ENCODE data around the gene ACACA. TPM values are rescaled to one million over a fixed set of nuclear protein-coding genes. Genes with fewer than 3 reads are reported as not detected.
A peak's percentile ranks its signal among the peaks of the same experiment; 100 is the strongest.

ACACA gene
- total and polyA plus RNA-seq, 9 donors, result 18.1 to 38.0 (median 24.4) TPM

- DNase-seq, result no peak
- Histone ChIP-seq H3K9me3 (replicated peaks; ENCODE audit: control insufficient read depth, low read depth, low read length) (no peaks in the 10 kb centered on the region), H3K27me3 (ENCODE audit: control insufficient read depth, insufficient read depth, low read length) (no peaks in the 10 kb centered on the region), H3K27ac (ENCODE audit: low read length) (no peak overlapping the region), H3K4me3 (ENCODE audit: low read length) (no peak overlapping the region), H3K4me1 (ENCODE audit: control insufficient read depth, insufficient read depth, low read length) (no peaks in the 10 kb centered on the region), H3K36me3 (ENCODE audit: control insufficient read depth, insufficient read depth, low read length) (no peaks in the 10 kb centered on the region)
- no CpG with 5 or more reads among the region's 1 CpG for WGBS (ENCODE audit: insufficient coverage)
These were observed 24.6 kb downstream of the ACACA start for GRCh38 chr17:37382056-37382455.

DNA sequence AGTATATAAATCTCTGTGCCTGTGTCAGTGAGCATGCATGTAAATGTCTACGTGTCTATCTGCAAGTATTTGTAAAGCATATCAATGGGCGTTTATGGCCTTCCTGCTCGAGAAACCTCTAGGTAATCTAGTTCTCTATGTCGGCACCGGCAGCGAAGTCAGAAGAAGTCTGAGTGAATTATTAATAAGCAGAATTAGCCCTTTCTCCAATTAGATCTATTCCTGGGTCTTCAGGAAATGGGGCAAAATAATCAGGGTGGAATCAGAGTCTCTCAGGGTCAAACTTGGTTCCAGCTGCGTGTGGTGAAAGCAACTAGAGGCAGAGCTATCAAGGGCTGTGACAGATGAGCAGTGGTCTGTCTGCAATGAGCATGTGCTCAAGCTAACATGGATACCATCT, 30.9 kb downstream of the ACACA start, which contains the start of gene C17orf78:
Gene C17orf78, plus strand, starts transcription at position 280 of the 400 bp plus-strand sequence. Its CDS starts 108 bp downstream, at position 388.
- Histone ChIP-seq H3K27me3 (ENCODE audit: control insufficient read depth, insufficient read depth, low read length) (no peaks in the 10 kb centered on the region), H3K9me3 (replicated peaks; ENCODE audit: control insufficient read depth, low read depth, low read length) (no peaks in the 10 kb centered on the region), H3K4me1 (ENCODE audit: control insufficient read depth, insufficient read depth, low read length) (no peaks in the 10 kb centered on the region), H3K36me3 (ENCODE audit: control insufficient read depth, insufficient read depth, low read length) (no peaks in the 10 kb centered on the region), H3K27ac (ENCODE audit: low read length) (no peak within 1 kb of the TSS), H3K4me3 (ENCODE audit: low read length) (no peak within 1 kb of the TSS)
- no peak for DNase-seq
- whole genome bisulfite sequencing (ENCODE audit: insufficient coverage), result 91% methylated on average over 4 of the region's 7 CpGs

DNA sequence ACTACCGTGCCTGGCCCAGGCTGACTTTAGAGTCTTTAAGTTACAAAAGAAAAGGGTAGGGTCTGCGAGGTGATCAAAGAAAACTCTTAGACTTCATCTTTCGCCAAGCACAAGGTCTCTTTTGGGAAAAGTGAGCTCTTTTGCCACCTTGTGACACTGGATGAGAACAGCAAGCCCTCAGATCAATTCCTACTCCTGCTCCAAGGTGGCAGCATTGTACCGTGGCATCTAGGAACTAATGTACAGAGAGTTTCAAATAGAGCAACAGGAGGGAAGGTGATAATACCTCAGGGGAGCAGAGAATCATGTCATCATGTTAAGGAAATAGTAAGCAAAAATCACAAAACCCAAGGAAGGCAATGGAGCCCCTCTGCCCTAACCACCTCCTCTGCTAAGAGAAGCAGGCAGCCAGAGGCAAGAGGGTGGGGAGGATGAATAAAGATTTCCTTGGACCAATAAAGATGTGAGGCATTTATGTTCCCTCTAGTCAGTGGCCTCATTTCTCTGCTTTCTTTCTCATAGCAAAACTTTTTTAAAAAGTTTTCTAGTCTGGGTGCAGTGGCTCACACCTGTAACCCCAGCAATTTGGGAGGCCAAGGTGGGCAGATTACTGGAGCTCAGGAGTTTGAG, 33.0 kb downstream of the ACACA start:
- DNase-seq, result peak; percentile 78
- WGBS (ENCODE audit: insufficient coverage), result 17% methylated on average over 1 of the region's 4 CpGs
- Histone ChIP-seq H3K9me3 (replicated peaks; ENCODE audit: control insufficient read depth, low read depth, low read length) (no peaks in the 10 kb centered on the region), H3K4me1 (ENCODE audit: control insufficient read depth, insufficient read depth, low read length) (no peaks in the 10 kb centered on the region), H3K27me3 (ENCODE audit: control insufficient read depth, insufficient read depth, low read length) (no peaks in the 10 kb centered on the region), H3K27ac (ENCODE audit: low read length) (no peak overlapping the region), H3K36me3 (ENCODE audit: control insufficient read depth, insufficient read depth, low read length) (no peaks in the 10 kb centered on the region), H3K4me3 (ENCODE audit: low read length) (no peak overlapping the region)

- H3K36me3 ChIP-seq (ENCODE audit: control insufficient read depth, insufficient read depth, low read length), result no peaks in the 10 kb centered on the region
- H3K4me1 ChIP-seq (ENCODE audit: control insufficient read depth, insufficient read depth, low read length), result no peaks in the 10 kb centered on the region
- no peak for DNase-seq
- H3K27ac ChIP-seq (ENCODE audit: low read length), result no peak overlapping the region
- H3K9me3 ChIP-seq (replicated peaks; ENCODE audit: control insufficient read depth, low read depth, low read length), result no peaks in the 10 kb centered on the region
- H3K27me3 ChIP-seq (ENCODE audit: control insufficient read depth, insufficient read depth, low read length), result no peaks in the 10 kb centered on the region
- WGBS (ENCODE audit: insufficient coverage), result no CpG with 5 or more reads among the region's 3 CpGs
- H3K4me3 ChIP-seq (ENCODE audit: low read length), result no peak overlapping the region
These were observed 38.1 kb downstream of the ACACA start for GRCh38 chr17:37368577-37368976.

DNA sequence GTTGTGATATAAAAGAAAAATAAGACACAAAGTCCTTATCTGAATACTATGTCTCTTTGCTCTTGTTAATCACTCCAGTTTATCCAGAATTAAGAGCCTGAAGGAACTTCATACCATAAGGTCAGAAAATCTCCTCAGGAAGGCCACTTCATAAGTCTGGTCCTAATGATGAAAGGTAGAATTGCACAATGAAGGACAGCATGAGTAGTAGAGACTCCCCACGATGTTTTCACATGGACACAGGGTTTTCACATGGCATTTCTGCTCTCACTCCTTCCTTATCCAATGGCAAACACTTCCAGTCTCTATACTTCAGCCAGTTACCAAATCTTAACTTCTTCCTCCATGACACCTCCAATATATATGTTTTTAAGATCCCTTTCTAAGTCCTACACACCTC, 41.0 kb downstream of the ACACA start:
- Histone ChIP-seq H3K36me3 (ENCODE audit: control insufficient read depth, insufficient read depth, low read length) (no peaks in the 10 kb centered on the region), H3K27ac (ENCODE audit: low read length) (no peak overlapping the region), H3K4me1 (ENCODE audit: control insufficient read depth, insufficient read depth, low read length) (no peaks in the 10 kb centered on the region), H3K9me3 (replicated peaks; ENCODE audit: control insufficient read depth, low read depth, low read length) (no peaks in the 10 kb centered on the region), H3K27me3 (ENCODE audit: control insufficient read depth, insufficient read depth, low read length) (no peaks in the 10 kb centered on the region), H3K4me3 (ENCODE audit: low read length) (no peak overlapping the region)
- no CpG with 5 or more reads among the region's 1 CpG for WGBS (ENCODE audit: insufficient coverage)
- no peak for DNase-seq

DNA sequence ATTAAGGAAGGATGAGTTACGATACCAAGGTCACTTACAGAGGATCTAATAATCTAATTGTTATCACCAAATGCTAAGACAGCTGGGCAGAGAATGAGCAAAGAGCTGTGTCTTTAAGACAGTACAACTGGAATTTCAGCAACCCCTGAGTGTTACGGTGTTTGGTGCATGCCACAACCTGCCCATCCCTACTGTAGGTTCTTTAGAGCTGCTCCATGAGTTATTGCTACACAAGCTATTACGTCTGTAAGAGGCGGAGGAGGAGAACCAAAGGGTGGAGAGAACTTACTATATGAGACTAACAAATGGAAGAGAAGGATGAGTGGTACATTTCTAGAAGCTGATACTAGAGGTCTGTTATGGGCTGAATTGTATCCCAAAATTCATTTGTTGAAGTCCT, 45.1 kb downstream of the ACACA start:
- Histone ChIP-seq H3K27ac (ENCODE audit: low read length) (no peak overlapping the region), H3K9me3 (replicated peaks; ENCODE audit: control insufficient read depth, low read depth, low read length) (no peaks in the 10 kb centered on the region), H3K4me3 (ENCODE audit: low read length) (no peak overlapping the region), H3K27me3 (ENCODE audit: control insufficient read depth, insufficient read depth, low read length) (no peaks in the 10 kb centered on the region), H3K4me1 (ENCODE audit: control insufficient read depth, insufficient read depth, low read length) (peaks cover 8% of the 10 kb centered on the region), H3K36me3 (ENCODE audit: control insufficient read depth, insufficient read depth, low read length) (no peaks in the 10 kb centered on the region)
- no CpG with 5 or more reads among the region's 4 CpGs for WGBS (ENCODE audit: insufficient coverage)
- no peak for DNase-seq

- H3K36me3 ChIP-seq (ENCODE audit: control insufficient read depth, insufficient read depth, low read length), result no peaks in the 10 kb centered on the region
- H3K9me3 ChIP-seq (replicated peaks; ENCODE audit: control insufficient read depth, low read depth, low read length), result no peaks in the 10 kb centered on the region
- no peak overlapping the region for H3K27ac ChIP-seq (ENCODE audit: low read length)
- no peak for DNase-seq
- H3K4me1 ChIP-seq (ENCODE audit: control insufficient read depth, insufficient read depth, low read length), result peaks cover 8% of the 10 kb centered on the region
- H3K4me3 ChIP-seq (ENCODE audit: low read length), result no peak overlapping the region
- H3K27me3 ChIP-seq (ENCODE audit: control insufficient read depth, insufficient read depth, low read length), result no peaks in the 10 kb centered on the region
- WGBS (ENCODE audit: insufficient coverage), result 80% methylated on average over 1 of the region's 3 CpGs
These were observed 46.0 kb downstream of the ACACA start for GRCh38 chr17:37360632-37361031.

- Histone ChIP-seq H3K4me1 (ENCODE audit: control insufficient read depth, insufficient read depth, low read length) (peaks cover 8% of the 10 kb centered on the region), H3K9me3 (replicated peaks; ENCODE audit: control insufficient read depth, low read depth, low read length) (no peaks in the 10 kb centered on the region), H3K27me3 (ENCODE audit: control insufficient read depth, insufficient read depth, low read length) (no peaks in the 10 kb centered on the region), H3K27ac (ENCODE audit: low read length) (peak overlapping the region; percentile 89), H3K36me3 (ENCODE audit: control insufficient read depth, insufficient read depth, low read length) (no peaks in the 10 kb centered on the region), H3K4me3 (ENCODE audit: low read length) (peak overlapping the region; percentile 86)
- DNase-seq, result no peak
- 3% methylated on average over 10 of the region's 18 CpGs for WGBS (ENCODE audit: insufficient coverage)
These were observed 46.9 kb downstream of the ACACA start for GRCh38 chr17:37359682-37360188.

GRCh38 chr17:37358830-37359681, 47.6 kb downstream of the ACACA start:
- peaks cover 8% of the 10 kb centered on the region for H3K4me1 ChIP-seq (ENCODE audit: control insufficient read depth, insufficient read depth, low read length)
- H3K27me3 ChIP-seq (ENCODE audit: control insufficient read depth, insufficient read depth, low read length), result no peaks in the 10 kb centered on the region
- under 1% methylated on average over 67 of the region's 88 CpGs for WGBS (ENCODE audit: insufficient coverage)
- H3K36me3 ChIP-seq (ENCODE audit: control insufficient read depth, insufficient read depth, low read length), result no peaks in the 10 kb centered on the region
- H3K9me3 ChIP-seq (replicated peaks; ENCODE audit: control insufficient read depth, low read depth, low read length), result no peaks in the 10 kb centered on the region
- peak overlapping the region; percentile 86 for H3K4me3 ChIP-seq (ENCODE audit: low read length)
- peak; percentile 96 for DNase-seq
- peak overlapping the region; percentile 89 for H3K27ac ChIP-seq (ENCODE audit: low read length)

GRCh38 chr17:37358098-37358829, 48.4 kb downstream of the ACACA start:
- Histone ChIP-seq H3K9me3 (replicated peaks; ENCODE audit: control insufficient read depth, low read depth, low read length) (no peaks in the 10 kb centered on the region), H3K27ac (ENCODE audit: low read length) (peak overlapping the region; percentile 87), H3K4me3 (ENCODE audit: low read length) (peak overlapping the region; percentile 86), H3K36me3 (ENCODE audit: control insufficient read depth, insufficient read depth, low read length) (no peaks in the 10 kb centered on the region), H3K27me3 (ENCODE audit: control insufficient read depth, insufficient read depth, low read length) (no peaks in the 10 kb centered on the region), H3K4me1 (ENCODE audit: control insufficient read depth, insufficient read depth, low read length) (peaks cover 8% of the 10 kb centered on the region)
- 3% methylated on average over 9 of the region's 21 CpGs for WGBS (ENCODE audit: insufficient coverage)
- peak; percentile 84 for DNase-seq
